Measurements from ENCODE around the gene FAM161B. TPM values are rescaled to one million over a fixed set of nuclear protein-coding genes. Genes with fewer than 3 reads are reported as not detected.
A peak's percentile ranks its signal among the peaks of the same experiment; 100 is the strongest.

The FAM161B gene
- total RNA-seq, 1 experiment from 2014 or later, result 2.8 TPM

GRCh38 chr14:73887694-73888459 is 62.0 kb downstream of the FAM161B start:
- TSS peak; percentile 17 for BruUV-seq (replicated peaks)
- CTCF ChIA-PET, result interaction anchor here (0.7 kb wide), 1 partner anchor 253 kb away, joined by 3 read pairs; no protein-coding TSS in a partner anchor

GRCh38 chr14:73887318-73887616 is 62.6 kb downstream of the FAM161B start:
- POLR2A ChIA-PET (ENCODE audit: unreplicated experiment), result interaction anchor here (0.6 to 1.6 kb wide), 2 partner anchors 36 to 102 kb away, joined by 3 to 11 read pairs; partner anchors contain the start of gene PTGR2
- H3K4me2 ChIP-seq (ENCODE audit: low read length), result peak overlapping the region; percentile 79
- H3K27me3 ChIP-seq (ENCODE audit: low read length), result no peaks in the 10 kb centered on the region
- peaks cover 21% of the 10 kb centered on the region for H4K20me1 ChIP-seq (ENCODE audit: low read length)
- intact Hi-C loops (cut with micrococcal nuclease), result no loop called here
- H3K27ac ChIP-seq (ENCODE audit: low read length), result peak overlapping the region; percentile 63
- H3K9me3 ChIP-seq (ENCODE audit: low read length), result no peaks in the 10 kb centered on the region
- TSS peak; percentile 62 for BruUV-seq (replicated peaks)
- ATAC-seq, result no peak
- peak overlapping the region; percentile 83 for H3K4me3 ChIP-seq (ENCODE audit: low read length)
- CTCF ChIA-PET, result no interaction called here
- H3K9ac ChIP-seq (ENCODE audit: low read length), result peak overlapping the region; percentile 89
- peaks cover 67% of the 10 kb centered on the region for H3K79me2 ChIP-seq (ENCODE audit: low read length)
- no peaks in the 10 kb centered on the region for H3F3A ChIP-seq (ENCODE audit: low read length, unreplicated experiment)
- no peaks in the 10 kb centered on the region for H3K9me2 ChIP-seq (replicated peaks; ENCODE audit: low read length)
- TF ChIP-seq EZH2 (IDR thresholded peaks at IDR 0.05; ENCODE audit: low read length, unreplicated experiment) (no peak), CTCF (conservative IDR thresholded peaks at IDR 0.05; ENCODE audit: low read depth, low read length) (no peak), EZH2phosphoT487 (IDR thresholded peaks at IDR 0.05; ENCODE audit: borderline replicate concordance, low read length) (no peak)
- peaks cover 2% of the 10 kb centered on the region; the same call in 1 of the 2 replicates for H3K36me3 ChIP-seq (ENCODE audit: low read depth, low read length)
- H3K4me1 ChIP-seq (ENCODE audit: insufficient read depth, low read length), result peaks cover 14% of the 10 kb centered on the region
- peak; percentile 9 for DNase-seq
- peak overlapping the region; percentile 72 for H2AFZ ChIP-seq (ENCODE audit: low read length)

More at GRCh38 chr14:73887694-73888459, 62.0 kb downstream of the FAM161B start:
- Histone ChIP-seq H3K4me2 (ENCODE audit: low read length) (peak overlapping the region; percentile 79), H3K36me3 (ENCODE audit: low read depth, low read length) (peaks cover 3% of the 10 kb centered on the region; the same call in 1 of the 2 replicates), H3K27me3 (ENCODE audit: low read length) (no peaks in the 10 kb centered on the region), H4K20me1 (ENCODE audit: low read length) (peaks cover 21% of the 10 kb centered on the region), H3K79me2 (ENCODE audit: low read length) (peaks cover 72% of the 10 kb centered on the region), H2AFZ (ENCODE audit: low read length) (no peak overlapping the region), H3K9me3 (ENCODE audit: low read length) (no peaks in the 10 kb centered on the region), H3F3A (ENCODE audit: low read length, unreplicated experiment) (no peaks in the 10 kb centered on the region), H3K27ac (ENCODE audit: low read length) (no peak overlapping the region), H3K9me2 (replicated peaks; ENCODE audit: low read length) (no peaks in the 10 kb centered on the region), H3K9ac (ENCODE audit: low read length) (peak overlapping the region; percentile 89), H3K4me1 (ENCODE audit: insufficient read depth, low read length) (peaks cover 14% of the 10 kb centered on the region), H3K4me3 (ENCODE audit: low read length) (peak overlapping the region; percentile 83)
- ATAC-seq, result no peak
- TF ChIP-seq CTCF (conservative IDR thresholded peaks at IDR 0.05; ENCODE audit: low read depth, low read length), result no peak
- TF ChIP-seq EZH2 (IDR thresholded peaks at IDR 0.05; ENCODE audit: low read length, unreplicated experiment), result no peak
- TF ChIP-seq EZH2phosphoT487 (IDR thresholded peaks at IDR 0.05; ENCODE audit: borderline replicate concordance, low read length), result no peak
- intact Hi-C loops (cut with micrococcal nuclease), result no loop called here
- POLR2A ChIA-PET (ENCODE audit: unreplicated experiment), result interaction anchor here (1.6 kb wide), 1 partner anchor 36 kb away, joined by 11 read pairs; the partner anchor contains the start of gene PTGR2
- peak; percentile 52 for DNase-seq
